ENCODE data around the gene POLD1. TPM values are rescaled to one million over a fixed set of nuclear protein-coding genes. Genes with fewer than 3 reads are reported as not detected.
A peak's percentile ranks its signal among the peaks of the same experiment; 100 is the strongest.

Gene POLD1
- total RNA-seq, 1 donor from 2014 or later, result 35.1 TPM

DNA sequence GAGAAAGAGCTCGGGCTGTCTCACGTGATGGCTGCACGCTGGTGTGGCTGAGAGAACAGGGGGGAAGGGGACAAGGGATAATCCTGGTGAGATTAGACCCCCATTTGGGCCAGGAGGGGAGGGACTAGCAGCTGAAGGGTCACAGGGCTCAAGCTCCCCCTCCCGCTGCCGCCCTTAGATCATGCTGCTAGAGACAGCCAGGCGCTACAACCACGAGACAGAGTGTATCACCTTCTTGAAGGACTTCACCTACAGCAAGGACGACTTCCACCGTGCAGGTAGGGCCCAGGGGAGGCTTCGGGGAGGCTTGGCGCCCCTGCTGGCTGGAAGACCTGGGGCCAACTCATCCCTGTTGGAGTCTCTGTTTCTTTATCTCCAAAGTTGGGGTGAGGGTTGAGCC is 4.5 kb upstream of the POLD1 start:
- intact Hi-C loops (cut with DNase I), result no loop called here
- Histone ChIP-seq H3K27me3 (ENCODE audit: low read depth) (no peaks in the 10 kb centered on the region), H3K4me3 (no peak overlapping the region), H3K27ac (no peak overlapping the region), H3K9me3 (no peaks in the 10 kb centered on the region), H3K4me1 (peaks cover 35% of the 10 kb centered on the region), H3K36me3 (peaks cover 60% of the 10 kb centered on the region)
- ATAC-seq (no peak), DNase-seq (no peak)
- TF ChIP-seq CTCF (IDR thresholded peaks at IDR 0.05), result no peak

- Histone ChIP-seq H3K9me3 (no peaks in the 10 kb centered on the region), H3K36me3 (peaks cover 60% of the 10 kb centered on the region), H3K27me3 (ENCODE audit: low read depth) (no peaks in the 10 kb centered on the region), H3K27ac (no peak overlapping the region), H3K4me1 (peaks cover 40% of the 10 kb centered on the region), H3K4me3 (no peak overlapping the region)
- ATAC-seq (no peak), DNase-seq (no peak)
- TF ChIP-seq CTCF (IDR thresholded peaks at IDR 0.05), result no peak
- intact Hi-C loops (cut with DNase I), result no loop called here
Measured at GRCh38 chr19:50380137-50380536, 4.0 kb upstream of the POLD1 start.

DNA sequence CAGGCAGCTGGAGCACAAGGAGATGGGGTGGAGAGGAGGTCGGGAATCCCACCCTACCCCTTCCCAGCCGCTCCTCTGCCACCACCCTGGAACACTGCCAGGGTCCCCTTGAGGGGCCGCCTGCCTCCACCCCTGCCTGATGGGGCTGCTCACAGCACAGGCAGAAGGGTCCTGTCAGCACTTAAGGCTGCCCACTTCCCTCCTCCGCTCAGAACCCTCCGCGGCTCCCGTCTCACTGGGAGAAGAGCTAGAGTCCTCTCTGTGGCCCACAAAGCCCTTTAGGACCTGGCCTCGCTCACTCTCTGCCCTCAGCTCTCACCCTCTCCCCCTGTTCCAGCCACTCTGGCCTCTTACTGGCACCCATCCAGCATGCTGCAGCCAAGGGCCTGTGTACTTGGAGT is 3.4 kb upstream of the POLD1 start:
- DNase-seq (peak; percentile 57), ATAC-seq (no peak)
- Histone ChIP-seq H3K27me3 (ENCODE audit: low read depth) (no peaks in the 10 kb centered on the region), H3K36me3 (peaks cover 60% of the 10 kb centered on the region), H3K27ac (no peak overlapping the region), H3K4me1 (peaks cover 40% of the 10 kb centered on the region), H3K4me3 (no peak overlapping the region), H3K9me3 (no peaks in the 10 kb centered on the region)
- TF ChIP-seq CTCF (IDR thresholded peaks at IDR 0.05), result no peak
- intact Hi-C loops (cut with DNase I), result no loop called here

DNA sequence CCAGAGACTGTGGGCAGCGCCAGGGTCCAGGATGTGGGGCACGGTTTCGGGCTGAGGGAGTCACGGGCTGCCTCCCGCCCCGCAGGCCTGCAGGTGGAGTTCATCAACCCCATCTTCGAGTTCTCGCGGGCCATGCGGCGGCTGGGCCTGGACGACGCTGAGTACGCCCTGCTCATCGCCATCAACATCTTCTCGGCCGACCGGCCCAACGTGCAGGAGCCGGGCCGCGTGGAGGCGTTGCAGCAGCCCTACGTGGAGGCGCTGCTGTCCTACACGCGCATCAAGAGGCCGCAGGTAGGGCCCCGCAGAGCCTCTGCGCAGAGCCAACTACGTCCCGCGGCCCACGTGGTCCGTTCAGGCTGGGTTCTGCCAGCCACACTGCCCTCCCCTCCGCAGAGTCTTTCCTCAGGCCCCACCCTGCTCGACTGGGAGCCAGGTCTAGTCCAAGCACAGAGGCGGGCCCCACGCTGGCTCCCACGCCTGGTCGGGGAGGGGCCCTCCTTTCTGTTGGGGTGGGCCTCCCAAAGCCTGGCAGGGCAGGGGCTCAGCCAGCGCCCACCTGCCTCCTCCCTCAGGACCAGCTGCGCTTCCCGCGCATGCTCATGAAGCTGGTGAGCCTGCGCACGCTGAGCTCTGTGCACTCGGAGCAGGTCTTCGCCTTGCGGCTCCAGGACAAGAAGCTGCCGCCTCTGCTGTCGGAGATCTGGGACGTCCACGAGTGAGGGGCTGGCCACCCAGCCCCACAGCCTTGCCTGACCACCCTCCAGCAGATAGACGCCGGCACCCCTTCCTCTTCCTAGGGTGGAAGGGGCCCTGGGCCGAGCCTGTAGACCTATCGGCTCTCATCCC is 2.0 kb upstream of the POLD1 start:
- ATAC-seq (no peak), DNase-seq (no peak)
- intact Hi-C loops (cut with DNase I), result no loop called here
- Histone ChIP-seq H3K4me1 (peaks cover 46% of the 10 kb centered on the region), H3K36me3 (peaks cover 60% of the 10 kb centered on the region), H3K4me3 (no peak overlapping the region), H3K27ac (no peak overlapping the region), H3K27me3 (ENCODE audit: low read depth) (no peaks in the 10 kb centered on the region), H3K9me3 (no peaks in the 10 kb centered on the region)
- TF ChIP-seq CTCF (IDR thresholded peaks at IDR 0.05), result no peak

DNA sequence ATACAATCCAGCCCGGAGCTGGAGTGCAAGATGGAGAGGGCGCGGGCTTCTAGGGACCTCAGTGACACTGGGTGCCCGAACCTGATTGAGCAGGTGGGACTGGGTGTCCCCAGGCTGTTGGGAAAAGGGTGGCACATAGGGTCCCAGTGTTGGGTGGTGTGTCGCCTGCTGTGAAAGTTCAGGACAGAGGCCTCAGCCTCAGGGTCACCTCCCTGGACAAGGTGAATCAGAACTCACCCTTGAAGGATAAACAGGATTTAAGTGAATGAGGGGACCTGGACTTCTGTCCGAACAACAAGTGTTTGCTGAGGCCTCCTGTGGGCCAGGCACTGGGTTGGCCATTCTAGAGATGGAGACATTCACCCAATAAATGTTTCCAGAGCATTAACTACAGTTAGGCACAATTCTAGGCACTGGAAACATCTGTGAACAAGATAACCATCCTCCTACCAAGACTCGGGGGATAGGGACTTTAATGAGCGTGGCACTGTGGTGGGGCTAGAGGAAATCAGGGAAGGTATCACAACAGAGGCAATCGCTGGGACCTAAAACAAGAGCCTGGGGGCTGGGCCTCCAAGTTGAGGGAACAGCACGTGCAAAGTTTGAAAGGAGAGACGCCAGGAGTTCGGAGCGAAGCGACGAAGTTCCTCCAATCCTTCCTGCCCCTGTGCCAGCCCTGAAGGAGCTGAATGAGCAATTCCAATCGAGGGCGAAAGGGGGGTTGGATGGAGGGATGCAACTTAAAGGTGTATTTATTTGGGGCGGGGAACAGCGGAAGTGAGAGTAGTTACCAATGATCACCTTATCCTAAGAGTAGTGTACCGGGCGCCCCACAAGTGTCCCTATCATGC is 921 bp upstream of the POLD1 start:
- H3K27me3 ChIP-seq (ENCODE audit: low read depth), result no peaks in the 10 kb centered on the region
- H3K27ac ChIP-seq, result peak overlapping the region; percentile 79
- TF ChIP-seq CTCF (IDR thresholded peaks at IDR 0.05), result no peak
- peak overlapping the region; percentile 68 for H3K4me3 ChIP-seq
- H3K36me3 ChIP-seq, result peaks cover 49% of the 10 kb centered on the region
- no peak for DNase-seq
- intact Hi-C loops (cut with DNase I), result no loop called here
- no peaks in the 10 kb centered on the region for H3K9me3 ChIP-seq
- H3K4me1 ChIP-seq, result peaks cover 42% of the 10 kb centered on the region
- ATAC-seq, result no peak
